Activated CD8-positive, alpha-beta memory T cell treated with anti-CD3 and anti-CD28 coated beads, Interleukin-2, amount 50 U/mL, for 4 hours (primary cell): ENCODE measurements around the gene EGFR.

Experiments used
- DNase-seq: peaks from one replicate; pipeline ENCODE4 v3.0.0-alpha.2; 2020

The EGFR gene

DNA sequence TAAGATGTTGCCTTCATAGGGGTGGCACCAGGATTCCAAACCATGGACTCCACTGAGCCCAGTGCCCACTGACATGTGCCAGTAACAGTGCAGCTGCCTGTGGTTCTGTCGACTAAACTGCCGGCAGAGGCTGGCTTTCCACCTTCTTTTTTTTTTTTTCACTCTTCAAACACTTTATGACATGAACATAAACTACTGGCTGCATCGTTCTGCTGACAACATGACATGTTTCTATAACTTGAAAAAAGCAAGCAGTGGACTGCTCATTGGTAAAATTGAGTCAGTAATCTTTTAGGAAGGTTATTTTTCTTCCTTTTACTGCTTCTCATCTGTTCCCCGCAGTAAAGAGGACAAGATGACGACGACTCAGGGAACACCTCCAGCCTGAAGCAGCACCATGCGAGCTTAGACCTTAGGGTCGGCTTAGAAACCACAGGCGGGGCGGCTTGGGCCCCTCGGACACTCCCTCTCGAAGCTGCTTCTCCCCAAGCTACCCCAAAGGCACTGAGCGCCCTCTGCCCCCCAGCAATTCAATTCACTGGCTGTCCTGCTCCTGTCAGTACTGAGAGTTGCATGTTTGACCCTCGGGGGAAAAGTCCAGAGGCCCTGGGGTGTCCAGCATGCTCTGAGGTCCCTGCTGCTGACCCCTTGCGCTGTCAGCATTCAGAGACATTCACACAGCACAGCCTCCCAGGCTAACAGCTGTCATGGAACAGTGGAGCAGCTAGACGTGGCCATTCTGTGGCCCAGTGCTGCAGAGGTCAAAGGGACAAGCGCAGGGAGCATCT lies 112.5 kb downstream of the EGFR start:
- DNase-seq, result no peak

DNA sequence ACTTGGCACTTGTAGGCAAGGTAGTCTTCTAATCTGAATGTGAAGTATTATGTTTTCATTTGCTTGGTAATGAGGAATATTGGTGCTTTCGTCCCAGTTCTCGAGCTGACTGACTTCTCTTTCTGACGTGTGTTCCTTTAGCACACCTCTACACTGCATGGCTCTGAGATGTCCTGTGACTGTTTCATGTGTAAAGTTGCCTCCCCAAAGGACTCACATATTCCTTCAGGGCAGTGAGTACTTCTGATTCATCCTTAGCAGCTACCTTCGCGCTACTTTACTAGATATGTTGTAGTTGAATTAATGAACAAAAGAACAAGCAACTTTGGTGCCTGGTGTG lies 113.7 kb downstream of the EGFR start:
- DNase-seq, result no peak

DNA sequence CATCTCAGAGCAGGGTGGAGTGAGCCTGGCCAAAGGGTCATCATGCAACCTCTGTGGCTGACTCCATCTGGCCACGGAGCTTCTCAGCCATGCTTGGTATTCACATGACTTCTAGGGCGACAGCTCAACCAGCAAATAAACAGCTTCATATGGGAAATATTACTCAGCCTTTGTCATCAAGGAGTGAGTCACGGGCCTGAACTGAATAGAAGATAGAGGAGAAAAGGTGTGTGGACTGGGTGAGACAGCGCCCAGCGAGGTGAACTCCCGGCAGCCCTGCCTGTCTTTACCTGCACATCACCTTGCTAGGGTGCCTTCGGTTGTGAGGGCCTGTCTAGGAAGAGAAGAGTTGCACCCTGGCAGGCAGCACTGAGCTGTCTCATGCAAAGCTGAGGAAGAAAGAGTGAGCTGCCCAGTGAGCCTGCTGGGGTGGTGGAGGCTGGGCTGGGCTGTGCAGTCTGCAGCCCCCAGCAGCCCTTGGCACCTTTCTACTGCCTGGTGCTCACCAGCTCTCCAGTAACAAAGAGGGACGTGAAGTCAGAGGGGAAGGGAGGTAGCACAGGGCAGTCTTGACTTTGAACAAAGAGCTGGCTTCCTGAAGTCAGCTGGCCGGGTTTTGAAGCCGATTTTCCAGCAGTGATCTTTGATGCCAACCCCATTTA lies 114.2 kb downstream of the EGFR start:
- no peak for DNase-seq

DNA sequence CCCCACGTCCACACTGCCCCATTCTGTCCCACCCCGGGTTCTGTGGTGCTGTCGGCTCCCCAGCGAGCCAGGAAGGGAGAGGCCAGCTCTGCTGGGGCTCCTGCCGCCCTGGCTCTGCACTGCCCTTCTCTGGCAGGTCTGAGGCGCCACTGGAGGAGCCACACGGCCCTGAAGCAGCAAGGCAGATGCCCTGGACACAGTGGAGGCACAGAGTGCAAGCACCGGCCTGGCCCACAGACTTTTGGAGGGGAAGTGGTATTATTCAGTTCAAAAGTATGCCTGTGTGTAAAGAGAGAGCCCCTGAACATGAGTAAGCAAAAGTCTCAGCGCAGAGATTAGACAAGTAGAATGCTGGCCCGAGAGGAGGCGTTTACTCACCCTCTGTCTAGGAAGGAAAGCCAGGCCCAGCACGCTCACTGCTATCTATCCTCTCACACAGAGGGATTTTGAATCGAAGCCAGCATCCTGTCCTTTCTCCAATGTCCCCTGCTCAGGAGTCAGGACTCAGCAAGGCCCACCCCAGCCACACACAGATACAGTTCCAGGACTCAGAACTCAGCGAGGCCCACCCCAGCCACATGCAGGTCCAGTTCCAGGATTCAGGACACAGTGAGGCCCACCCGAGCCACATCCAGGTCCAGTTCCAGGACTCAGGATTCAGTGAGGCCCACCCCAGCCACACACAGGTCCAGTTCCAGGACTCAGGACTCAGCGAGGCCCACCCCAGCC lies 115.0 kb downstream of the EGFR start:
- no peak for DNase-seq

DNA sequence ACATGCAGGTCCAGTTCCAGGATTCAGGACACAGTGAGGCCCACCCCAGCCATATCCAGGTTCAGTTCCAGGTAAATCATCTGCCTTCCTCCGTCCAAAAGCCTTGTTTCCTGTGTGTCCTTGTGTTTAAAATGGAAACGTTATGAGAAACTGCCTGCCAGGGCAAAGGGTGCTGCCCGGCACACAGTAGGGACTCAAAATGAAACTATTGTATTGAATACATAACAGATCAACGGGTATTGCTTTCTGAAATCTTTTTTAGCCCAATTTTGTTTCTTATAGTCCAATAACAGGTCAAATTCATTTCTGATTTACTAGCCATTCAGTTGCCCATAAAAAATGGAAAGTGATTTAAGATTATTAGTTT lies 115.5 kb downstream of the EGFR start:
- no peak for DNase-seq

DNA sequence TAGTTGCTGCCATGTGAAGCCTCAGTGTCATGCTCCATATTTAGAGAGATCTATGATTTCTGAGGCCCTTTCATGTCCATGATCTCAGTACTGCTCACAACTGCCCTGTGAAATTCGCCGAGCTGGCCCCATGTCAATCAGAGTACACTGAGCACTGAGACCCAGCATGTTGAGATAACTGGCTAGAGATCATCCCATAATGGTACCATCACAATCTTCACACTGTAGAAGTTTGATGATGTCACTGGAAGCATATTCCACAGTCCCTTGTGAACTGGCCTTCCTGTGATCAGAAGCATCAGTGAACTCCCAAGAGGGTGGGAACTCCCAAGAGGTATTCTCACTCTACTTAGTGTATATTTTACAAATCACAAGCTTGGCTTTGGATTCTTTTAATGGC lies 116.0 kb downstream of the EGFR start:
- DNase-seq, result no peak

DNA sequence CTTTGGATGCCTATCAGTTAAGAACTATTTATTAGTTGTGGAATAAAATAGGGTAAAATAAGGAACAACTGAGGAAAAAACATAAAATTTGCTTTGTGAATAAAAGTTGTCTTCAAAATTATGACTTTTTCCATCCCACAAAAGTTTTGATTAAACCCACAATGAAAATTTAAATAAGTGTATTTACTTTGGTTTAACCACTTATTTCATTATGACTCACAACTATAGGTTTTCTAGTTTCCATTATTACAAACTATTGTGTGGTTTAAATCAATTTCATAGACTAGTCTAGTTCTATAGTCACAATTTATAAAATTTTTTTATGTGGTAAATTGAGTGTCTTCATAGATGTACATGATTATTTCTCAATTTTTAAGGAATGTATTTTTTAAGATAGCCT lies 116.6 kb downstream of the EGFR start:
- no peak for DNase-seq

DNA sequence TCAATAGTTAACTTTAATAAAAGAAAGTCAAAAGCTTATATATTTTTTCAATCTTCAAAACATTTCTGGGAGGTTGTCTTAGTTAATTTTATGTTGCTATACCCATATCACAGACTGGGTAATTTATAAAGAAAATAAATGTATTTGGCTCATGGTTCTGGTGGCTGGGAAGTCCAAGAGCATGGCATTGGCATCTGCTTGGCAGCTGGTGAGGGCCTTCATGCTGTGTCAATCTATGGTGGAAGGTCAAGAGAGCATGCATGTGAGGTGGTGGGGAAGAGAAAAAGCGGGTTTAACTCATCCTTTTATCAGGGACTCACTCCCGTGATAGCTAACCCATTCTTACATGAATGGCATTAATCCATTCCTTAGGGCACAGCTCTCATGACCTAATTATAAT lies 119.8 kb downstream of the EGFR start:
- no peak for DNase-seq

DNA sequence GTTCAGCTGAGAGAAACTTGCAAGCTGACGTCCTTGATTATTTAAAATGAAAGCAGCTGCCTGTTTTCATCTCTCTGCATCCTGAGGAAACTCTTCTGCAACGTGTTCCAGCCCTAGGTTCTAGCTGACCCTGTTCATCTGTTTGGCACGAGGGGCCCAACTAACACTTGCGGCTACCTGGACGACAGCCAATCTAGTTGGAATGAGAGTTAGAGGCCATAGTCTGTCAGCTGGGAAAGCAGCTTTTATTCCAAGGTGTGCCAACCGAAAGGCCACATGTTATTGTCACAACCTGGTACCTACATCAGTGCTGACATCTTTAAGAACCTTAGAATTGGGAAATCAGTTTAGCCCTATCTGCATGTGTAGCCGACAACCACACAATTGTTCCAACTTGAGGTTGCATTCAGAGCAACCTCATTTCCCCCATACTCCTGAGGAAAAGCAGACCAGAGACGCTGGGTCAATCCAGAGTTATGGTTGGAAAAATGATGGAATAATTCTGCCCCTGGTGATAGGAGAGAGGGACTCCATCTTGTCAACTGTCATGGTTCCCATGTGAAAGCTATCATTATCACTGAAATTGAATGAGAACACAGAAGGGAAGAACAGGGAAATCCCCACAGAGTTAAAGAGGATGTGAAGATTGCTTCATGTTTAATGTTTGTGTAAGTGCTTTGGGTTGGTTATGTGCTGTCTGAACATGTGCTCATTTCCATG lies 121.6 kb downstream of the EGFR start:
- no peak for DNase-seq

DNA sequence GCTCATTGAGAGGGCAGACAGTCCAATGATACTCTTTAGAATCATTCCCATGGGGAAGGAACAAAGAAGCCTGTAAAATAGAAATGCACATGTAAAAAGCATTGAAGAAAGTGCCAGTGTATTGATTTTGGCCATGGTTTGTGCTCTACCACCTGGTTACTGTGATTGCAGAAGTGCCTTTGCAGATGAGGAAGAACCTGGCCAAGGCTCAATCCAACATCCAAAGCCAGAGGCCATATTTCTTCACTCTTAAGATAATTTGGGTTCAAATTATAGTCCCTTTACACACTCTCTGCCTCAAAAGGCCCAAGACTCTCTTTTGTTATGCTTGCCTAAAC lies 122.1 kb downstream of the EGFR start:
- no peak for DNase-seq

DNA sequence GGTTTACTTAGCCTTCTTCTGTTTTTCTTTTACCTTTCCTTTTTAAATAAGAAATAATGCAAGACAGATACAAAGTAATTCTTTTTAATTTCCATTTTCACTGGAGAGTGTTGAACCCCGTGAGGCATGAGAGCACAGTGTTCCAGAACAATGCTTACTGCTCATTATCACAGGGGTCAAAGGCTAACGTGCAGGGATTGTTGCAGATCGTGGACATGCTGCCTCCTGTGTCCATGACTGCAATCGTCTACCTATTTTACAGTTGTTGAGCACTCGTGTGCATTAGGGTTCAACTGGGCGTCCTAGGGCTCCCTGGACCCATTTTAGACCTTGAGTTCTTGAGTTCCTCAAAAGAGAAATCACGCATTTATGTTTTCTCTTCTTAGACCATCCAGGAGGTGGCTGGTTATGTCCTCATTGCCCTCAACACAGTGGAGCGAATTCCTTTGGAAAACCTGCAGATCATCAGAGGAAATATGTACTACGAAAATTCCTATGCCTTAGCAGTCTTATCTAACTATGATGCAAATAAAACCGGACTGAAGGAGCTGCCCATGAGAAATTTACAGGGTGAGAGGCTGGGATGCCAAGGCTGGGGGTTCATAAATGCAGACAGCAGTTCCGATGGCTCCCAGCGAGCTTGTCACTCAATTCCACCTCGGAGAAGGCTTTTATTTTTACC lies 124.2 kb downstream of the EGFR start:
- no peak for DNase-seq

DNA sequence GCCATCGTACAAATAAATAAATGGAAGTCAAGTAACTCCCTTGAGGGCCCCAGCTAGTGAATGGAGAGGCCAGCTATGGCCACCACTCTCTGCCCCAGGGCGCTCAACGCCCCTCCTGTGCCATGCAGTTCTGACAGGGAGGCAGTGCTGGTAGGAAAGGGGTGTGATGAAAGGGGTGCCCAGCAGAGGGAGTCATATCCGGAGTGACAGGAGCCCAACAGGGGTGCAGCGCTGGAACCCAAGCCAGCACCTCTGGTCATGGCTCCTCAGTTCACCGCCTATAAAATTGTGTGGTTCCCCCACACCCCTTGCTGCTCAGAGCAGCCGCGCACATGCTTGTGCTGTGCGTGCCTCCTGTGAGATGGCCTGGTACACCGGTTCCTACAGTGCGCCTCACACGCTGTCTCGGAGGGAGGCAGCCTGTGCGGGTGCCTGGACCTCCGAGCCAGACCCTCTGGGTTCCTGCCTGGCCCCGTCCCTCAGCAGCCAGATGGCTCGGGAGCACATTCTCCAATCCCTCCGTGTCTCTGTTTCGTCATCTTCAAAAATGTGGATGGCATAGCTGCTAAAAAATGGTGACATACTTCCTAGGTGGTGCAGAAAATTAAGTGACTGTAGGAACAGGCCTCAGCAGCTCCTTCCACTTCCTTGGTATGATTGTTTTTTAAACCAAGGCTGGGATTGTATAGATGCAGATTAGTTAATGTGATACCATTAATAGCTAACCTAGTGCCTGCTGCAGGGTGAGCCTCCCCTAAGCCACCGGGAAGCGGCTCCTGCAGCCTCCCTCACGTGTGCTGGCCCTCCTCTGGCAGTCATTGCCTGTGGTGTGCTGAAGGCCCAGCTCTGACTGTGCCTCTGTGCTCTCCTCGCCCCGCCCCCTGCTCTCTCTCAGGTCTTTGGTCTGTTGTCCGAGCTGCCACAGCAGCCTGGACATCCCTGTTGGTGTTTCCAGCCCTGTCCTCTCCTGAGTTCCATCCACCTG lies 125.8 kb downstream of the EGFR start:
- DNase-seq, result no peak

DNA sequence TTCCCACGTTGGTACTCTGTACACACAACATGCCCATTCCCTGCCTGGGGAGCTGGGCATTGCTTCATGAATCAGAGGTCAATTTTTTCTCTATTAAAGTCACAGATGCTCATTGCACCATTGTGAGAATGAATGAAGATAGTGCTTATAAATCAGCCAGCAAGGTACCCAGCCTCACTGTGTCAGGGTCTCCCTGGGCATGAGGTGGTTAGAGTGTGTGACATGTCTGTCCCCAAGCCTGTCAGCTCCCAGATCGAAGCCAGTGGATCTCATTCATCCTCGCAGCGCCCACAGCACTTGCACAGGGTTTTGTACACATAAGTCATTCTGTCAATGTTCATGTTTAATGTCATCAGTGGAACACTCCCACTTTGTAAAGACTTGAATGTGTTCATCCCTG lies 126.8 kb downstream of the EGFR start:
- no peak for DNase-seq

DNA sequence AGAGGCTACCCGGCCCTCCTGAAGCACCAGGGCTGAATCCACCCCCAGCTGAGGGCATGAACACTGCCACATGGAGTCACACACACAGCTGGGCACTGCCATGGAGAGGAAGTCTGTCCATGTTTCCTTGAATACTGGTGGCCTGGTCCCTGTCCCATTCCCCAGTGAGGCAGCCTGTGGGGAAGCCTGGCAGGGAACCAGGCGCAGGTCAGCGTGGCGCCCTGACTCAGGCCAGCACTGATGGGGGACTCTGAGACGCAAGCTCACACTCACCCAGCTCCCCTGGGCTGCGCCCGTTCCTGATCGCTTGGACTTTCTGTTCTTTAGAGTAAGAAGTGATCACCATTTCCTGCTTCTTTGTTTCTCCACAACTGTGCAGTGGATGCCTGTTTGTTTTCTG lies 128.3 kb downstream of the EGFR start:
- no peak for DNase-seq

DNA sequence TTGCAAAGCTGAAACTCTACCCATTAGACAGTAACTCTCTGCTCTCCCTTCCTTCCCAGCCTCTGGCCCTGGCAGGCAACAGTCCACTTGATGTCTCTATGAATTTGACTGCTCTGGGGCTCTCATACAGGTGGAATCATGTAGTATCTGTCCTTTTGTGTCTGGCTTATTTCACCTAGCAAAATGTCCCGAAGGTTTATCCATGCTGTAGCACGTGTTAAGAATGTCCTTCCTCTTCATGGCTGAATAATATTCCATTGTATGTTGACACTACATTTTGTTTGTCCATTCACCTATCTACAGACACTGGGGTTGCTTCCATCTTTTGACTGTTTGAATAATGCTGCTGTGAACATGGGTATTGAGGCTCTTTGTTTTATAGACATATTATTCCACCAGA lies 128.9 kb downstream of the EGFR start:
- DNase-seq, result no peak

DNA sequence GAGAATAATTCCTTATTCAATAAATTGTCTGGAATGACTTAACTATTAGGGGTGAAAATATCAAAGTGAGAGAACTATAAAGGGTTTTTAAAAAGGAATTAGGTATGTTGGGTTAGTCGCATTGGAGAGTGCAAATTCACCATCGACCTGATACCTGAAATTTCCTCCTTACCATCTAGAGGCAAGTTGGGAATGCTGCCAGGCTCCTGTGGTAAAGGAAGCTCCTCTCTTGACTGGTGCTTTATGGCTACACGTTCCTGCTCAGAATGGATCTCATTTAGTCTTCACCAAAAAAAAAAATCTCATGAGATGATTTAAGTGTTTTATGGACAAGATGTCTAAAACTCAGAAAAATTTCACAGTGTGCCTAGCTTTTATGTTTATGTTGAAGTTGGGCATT lies 129.8 kb downstream of the EGFR start:
- DNase-seq, result no peak

DNA sequence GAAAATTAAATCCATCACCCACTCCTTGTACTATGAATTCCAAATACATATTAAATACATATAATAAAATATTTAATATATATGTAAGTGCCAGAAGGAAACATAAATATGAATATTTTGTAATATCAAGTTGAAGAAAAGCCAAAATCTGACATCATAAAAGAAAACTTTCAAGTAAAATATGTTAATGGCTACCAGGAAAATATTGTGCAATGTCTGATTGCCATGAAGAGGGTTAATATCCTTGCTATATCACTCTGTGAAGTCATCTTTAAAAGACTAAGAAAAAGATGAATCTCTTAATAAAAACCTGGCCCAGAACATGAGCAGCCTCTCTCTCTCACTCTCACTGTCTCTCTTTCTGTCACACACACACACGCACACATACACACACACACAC lies 130.2 kb downstream of the EGFR start:
- DNase-seq, result no peak

DNA sequence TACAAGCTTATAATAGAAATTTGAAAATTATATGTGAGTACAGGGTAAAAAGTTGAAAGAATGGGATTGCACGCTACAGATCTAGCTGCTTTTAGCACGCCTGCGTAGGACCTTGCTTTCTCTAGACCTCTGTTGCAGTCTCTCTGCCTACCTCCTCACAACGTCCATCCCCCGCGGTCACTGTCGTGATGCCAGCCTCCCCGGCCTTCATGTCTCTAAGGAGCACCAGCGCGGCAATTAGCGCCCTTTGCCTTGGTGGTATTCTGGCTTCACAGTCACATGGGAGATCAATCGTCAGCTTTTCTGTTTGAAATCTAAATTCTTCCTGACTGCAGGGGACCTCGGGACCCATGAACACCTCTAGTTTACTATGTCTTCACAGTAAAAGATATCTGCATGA lies 131.3 kb downstream of the EGFR start:
- no peak for DNase-seq

DNA sequence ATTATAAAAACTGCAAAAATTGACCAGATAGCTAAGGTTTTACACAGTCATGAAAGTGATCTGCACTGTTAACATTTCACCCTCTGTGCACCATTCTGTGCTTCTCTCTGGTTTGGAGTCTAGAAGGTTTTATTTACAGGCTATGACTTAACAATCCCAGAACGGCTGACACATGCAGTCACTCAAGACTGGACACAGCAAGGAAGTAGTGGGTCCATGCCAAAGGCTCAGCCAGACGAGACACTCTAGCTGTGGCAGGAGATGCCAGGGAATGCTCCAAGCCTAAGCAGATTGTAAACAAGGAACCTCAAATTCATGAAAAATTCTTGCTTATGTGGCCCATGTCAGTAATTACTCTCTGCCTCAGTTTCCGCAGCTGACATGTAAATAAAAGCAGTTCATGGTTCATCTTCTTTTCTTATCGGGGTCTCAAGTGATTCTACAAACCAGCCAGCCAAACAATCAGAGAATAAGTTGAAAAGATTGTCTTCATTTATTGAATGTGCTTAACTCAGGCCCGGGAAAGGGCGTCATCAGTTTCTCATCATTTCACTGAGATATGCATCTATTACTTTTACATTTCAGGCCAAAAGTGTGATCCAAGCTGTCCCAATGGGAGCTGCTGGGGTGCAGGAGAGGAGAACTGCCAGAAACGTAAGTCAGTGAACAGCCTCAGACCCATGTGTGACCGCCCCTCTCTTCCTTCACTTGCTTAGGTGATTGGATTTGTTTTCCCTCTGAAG lies 132.1 kb downstream of the EGFR start:
- DNase-seq, result no peak

DNA sequence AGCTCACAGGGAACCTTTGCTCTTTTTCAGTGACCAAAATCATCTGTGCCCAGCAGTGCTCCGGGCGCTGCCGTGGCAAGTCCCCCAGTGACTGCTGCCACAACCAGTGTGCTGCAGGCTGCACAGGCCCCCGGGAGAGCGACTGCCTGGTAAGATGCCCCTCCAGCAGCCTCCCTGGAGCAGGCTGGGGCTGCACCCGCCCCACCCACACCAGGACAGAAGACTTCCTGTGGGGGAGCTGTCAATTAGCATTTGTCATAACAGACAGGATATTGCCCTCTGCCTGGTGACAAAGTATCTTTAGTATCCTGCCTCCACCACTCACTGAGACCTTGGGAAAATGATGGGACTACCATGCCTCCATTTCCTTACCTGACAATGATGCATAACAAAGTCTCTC lies 133.7 kb downstream of the EGFR start:
- no peak for DNase-seq

DNA sequence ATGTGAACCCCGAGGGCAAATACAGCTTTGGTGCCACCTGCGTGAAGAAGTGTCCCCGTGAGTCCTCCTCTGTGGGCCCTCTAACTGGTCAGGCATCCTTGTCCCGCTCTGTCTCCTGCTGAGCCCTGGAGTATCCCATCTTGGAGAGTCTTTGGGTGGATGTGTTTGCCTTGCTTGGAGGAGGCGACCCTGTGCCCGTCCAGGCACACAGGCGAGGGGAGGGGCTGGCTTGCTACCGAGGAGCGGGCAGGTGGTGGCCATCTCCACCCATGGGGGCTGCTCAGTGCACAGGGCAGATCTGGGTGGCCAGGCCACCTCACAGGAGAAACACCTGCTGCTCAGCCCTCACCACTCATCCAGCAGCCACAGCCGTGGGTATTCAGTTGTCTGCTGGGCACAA lies 135.3 kb downstream of the EGFR start:
- DNase-seq, result no peak
